NCI-H345 treated with DMSO at 0.1 percent for 48 hours (cell line): ENCODE measurements around the gene MAEL.

Source experiments
- DNase-seq: peaks from one replicate; lab custom pipeline; 2025; ENCODE audit not compliant: unreplicated experiment; lab: John Stamatoyannopoulos, UW

The MAEL gene

DNA sequence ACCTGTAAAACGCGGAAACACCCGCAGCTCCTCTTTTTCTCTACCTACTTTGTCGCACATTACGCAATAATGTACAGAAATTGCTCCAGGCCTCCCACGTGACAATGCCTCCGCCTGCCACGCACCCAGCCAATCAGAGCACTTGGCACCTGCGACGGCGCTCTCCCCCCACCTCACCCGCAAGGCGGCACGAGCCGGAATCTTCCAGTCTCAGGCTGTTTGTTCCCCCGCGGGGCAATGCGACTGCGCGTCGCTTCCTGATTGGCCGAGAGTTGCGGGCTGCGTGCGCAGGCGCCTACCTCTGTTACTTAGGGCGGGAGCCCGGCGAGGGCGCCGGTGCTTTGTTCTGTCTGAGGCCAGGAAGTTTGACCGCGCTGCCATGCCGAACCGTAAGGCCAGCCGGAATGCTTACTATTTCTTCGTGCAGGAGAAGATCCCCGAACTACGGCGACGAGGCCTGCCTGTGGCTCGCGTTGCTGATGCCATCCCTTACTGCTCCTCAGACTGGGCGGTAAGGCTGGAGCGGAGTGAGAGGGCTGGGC lies at the start of gene MAEL:
Gene MAEL, plus strand, starts transcription at position 307 of the 542 bp plus-strand sequence. Its CDS starts 73 bp downstream, at position 380.
- no peak for DNase-seq

DNA sequence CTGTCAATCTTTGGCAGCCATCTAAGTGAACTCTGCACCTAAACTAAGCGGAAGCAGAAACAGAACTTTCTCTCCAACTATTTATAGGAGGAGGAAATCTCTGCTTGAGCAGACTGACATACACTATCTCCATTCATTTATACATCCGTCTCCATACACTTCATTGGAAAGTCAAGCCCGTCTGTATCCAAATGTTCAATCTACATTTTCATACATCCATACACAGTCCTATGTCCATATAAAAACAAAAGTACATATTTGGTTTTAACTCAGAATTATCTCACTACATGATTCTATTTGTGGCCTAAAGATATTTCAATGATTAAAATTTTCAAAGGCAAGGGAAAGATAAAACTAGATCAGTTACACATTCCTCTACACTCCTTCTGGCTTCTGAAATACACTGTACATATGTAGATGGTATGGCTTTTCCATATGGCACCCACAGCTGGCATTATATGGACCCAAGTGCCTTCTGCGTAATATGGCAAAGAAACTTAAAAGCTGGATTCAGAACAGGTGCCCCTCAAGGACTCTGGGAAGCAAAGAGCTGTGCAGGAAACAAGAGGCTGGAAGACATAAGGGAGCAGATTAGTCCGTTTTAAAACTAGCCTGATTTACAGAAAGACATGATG lies 49.2 kb upstream of the MAEL start:
- DNase-seq: no peak

DNA sequence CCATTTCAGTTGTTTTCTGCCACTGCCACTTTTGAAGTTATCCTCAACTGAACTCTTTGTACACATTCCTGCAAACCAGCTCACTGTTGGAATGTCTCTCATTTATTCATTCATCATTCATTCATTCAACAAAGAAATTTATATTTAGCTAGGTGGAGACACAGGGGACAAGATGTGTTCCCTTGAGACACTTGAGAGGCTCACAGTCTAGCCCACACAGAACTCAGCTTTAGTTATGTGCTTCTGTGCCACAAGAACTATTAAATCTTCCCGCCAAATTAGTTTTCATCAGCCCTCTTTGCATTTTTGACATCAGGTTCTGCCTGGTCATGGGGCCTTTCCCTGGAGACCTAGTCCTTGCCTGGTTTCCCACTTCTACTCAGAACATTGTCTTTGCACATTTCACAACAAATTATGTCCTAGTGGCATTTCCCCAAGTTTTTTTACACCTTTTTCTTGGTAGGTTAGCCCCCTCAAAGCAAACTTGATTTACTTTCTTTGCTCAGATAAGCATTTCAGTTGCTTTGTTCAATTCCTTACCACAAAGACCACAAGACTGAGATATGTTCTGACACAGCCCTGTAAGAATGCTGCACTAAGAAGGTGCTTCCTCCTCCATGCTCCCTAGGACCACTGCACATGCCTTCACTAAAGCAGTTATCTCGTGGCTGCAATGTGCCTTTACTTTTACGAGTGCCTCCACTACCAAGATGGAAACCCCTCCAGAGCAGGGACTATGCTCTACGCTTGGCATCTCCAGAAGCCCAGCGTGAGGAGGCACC lies 44.7 kb upstream of the MAEL start:
- no peak for DNase-seq

DNA sequence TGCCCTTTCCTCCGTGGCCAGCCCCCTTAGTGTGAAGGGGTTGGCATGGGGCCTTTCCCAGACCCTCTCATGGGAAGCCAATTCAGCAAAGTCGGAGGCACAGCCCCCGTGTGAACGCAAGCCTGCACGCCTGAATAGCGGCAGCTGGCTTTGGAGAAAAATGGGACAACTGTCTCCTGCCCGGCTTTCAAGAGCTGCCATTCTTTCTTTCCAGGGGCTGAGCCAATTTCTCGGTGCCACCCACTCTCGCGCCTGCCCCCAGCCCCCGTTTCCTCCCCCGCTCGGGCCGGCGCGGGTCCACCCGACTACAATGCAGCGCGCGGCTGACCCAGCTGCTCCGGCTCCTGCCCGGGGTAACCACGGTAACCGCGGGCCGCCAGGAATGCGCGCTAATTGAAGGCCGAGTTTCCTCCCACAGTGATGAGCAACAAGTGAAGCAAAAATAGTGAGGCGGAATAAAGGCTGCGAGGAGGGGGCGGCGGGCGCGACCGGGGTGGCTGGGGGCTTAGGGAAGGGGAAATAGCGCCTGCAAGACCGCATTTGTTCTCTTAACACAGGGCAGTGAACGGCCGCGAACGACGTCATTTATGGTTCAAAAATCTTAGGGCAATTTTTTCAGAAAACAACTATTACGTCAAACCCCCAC lies 41.6 kb upstream of the MAEL start:
- peak; percentile 26 for DNase-seq

DNA sequence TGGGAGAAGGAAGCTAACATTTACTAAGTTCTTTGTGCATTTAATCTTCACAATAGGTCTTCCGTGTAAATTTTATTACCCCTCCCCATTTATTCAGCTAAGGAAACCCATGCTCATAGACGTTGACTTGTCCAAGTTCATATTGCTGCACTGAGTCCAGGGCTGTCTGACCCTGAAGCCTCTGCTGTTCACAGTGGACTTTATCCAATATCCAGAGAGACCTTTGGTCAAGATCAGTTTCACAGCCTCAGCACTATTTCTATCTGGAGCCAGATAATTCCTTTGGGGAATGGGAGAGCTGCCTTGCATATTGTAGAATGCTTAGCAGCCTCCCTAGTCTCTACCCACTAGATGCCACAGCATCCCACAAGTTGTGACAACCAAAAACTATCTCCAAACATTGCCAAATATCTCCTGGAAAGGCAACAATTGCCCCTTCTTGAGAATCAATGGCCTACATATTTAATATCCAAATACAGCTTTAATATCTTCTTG lies 40.2 kb upstream of the MAEL start:
- DNase-seq: no peak

DNA sequence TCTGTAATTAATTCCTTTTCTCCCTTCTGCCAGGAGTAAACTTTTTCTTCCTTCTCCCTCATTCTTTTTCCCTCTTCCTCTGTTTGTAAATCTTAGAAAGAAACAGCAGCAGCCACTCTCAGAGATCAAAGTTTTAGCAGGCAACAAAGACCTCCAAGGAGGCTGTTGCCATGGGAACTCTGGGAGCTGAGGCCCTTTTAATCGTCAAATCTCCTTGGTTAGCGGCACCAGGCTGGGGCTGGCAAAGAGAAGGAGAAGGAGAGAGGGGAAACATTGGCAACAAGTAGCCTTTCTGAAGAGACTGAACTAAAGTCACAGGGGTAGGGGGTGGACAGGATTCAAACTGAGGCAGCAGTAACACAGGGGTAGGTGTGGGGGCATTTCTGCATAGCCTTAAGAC lies 38.9 kb upstream of the MAEL start:
- no peak for DNase-seq

DNA sequence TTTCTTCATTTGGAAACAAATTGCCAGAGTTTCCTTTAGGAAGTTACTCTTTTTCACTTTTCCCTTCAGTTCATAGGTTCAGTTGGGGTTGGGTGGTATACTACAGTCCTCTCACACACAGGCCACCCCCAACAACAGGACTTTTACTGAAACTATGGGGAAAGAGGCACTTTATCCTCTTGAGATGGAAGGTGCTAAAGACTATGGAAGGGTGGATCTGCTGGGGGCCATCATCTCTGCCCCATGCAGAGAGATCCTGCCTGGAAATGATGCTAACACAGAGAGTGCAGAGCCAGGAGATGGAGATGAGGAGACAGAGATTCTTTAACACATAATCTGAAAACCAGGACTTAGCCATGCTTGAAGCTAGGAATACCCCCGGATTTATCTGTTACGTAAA lies 38.0 kb upstream of the MAEL start:
- DNase-seq: no peak

DNA sequence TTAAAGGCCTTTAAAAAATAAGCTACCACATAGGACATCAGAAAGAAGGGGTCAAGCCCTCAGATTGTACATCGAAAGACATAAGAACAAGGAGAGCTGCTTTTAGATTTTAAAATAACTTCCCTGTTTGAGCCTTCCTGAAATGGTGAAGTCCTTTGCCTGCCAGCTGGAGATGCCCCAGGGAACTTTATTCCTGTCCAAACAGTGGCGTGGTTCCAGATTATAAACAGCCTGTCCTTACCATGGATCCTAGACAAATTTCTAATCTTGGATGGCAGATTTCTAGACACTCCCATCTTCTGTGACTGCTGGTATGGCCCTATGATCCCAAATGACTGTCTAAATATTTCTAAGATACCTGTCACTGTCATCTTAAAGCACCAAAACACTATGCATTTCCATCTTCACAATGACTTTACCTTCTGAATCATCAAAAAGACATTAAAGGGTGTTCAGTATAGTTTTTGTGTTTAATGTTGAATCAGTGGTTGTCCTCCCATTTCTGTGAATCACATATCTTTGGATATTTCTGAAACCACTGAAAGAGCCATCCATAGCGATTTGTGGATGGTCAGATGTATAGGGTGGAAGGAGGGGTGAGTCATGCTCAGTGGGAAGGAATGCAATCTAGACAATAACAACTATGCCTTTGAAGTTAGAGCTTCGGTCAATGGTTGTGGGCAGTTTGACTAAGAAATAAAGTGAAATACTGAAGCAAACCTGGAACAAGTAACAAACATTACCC lies 36.9 kb upstream of the MAEL start:
- DNase-seq: no peak

DNA sequence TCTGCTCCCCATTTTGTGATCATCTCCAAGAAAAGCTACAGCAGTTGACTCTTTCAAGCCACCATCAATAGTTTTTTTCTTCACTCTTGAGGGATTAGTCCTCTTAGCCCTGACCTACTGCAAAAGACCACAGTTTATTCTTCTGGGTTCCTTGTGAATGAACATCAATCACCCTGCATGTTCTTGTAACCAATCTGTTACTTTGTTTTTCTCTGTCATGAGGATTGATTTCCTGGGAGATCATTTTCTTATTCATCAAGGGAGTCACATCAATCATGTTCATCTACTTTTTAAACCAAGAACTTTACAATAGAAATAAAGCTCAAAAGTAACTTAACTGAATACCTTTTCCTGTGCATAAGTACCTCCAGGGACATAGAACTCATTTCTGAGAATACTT lies 35.6 kb upstream of the MAEL start:
- DNase-seq: no peak

DNA sequence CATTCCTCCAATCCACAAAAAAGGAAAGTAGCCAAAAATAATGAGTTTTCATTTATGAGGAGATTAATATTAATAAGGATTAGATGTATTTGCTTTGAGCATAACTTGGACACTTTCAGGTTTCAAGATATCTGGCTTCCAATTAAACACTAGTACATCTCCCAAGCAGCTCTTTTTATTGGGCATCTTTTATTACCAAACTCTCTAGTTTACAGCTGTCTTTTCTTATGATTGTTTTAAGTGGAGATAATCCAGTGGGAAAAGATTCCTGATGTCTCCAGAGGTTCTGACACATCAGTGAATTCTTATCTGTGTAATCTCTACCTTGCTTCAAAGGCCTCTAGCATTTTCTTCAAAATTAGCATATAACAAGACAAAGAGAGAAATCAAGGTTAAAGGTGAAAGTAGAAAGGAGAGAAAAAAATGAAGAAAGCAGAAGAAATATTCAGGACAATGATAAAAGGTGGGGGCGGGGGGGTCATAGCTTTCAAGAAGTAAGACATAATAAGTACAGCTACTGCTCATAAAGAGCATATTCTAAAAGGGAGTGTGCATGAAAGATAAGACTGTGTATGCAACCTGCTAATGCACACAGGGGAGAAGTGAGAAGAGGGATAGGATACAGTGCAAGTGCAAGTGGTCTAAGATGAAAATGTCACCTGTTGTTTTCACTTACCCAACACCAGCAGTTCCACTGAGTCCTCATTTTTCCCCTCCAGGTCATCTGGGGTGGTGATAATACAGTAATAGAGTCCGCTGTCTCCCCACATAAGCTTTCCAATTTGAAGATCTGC lies 32.8 kb upstream of the MAEL start:
- no peak for DNase-seq

DNA sequence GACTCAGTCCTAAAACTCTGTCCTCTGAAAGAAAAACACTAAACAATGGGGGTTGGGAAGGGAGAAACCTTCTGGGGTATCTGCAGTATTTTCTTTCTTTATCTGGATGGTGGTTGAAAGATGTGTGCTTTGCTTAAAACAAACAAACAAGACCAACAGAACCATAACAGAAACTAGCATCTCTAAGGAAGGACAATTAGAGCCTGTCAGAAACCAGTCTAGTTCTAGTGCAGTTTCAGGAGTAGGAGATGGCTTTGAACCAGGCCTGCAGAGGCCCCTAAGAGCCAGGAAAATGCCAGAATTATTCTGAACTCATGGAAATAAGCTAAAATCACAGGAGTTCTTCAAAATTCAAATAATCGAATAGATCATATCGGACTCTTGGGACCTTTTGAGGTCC lies 32.2 kb upstream of the MAEL start:
- no peak for DNase-seq

DNA sequence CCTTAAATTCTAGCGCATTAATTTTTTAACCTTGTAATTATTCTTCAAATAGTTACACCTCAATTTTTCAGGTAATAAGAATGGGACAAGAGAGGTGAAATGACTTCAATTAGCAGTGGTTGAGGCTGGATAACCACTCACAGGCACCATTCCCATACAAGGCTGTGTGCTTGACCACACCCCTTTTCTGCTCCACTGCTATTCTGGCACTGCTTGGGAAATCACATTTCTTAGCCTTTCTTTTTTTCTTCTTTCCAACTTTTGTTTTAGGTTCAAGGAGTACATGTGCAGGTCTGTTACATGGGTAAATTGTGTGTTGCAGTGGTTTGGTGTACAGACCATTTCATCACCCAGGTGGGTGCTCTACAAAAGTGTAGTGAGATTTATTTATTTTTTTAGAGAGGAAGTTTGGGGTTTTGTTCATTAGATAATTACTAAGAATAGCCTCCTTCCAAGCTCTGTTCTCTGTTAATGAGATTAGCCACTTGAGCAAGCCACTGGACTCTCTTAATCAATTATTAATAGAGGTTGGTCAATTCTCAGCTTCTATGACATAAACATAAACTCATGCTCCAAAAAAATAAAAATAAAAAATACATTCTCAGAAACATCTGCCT lies 28.1 kb upstream of the MAEL start:
- no peak for DNase-seq

DNA sequence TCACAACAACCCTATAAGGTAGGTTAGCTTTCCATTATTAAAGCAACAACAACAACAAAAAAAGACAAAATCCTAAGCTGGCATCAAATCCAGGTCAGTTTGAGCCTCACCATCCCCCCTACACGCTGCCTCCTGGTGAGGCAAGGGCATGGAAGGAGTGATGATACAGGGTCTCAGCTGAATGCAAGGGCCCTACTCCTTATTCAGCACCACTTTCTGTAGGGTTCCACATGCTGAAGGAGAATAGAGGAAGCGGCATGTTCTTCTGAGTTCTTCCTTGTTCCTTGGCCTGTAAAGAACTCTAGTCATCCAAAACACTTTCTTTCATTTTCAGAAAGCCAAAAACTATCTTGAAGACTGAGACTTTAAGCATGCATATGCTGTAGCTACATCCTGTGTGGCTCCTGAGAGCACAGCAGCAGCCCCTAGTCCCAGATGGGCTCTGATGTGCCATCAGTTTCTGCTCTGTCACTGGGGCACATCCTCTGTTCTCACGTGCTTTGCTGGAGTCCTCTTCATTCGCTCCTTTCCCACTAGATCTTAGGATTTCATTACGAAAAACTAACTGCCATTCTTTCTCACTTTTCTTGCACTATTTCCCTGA lies 19.9 kb upstream of the MAEL start:
- no peak for DNase-seq

DNA sequence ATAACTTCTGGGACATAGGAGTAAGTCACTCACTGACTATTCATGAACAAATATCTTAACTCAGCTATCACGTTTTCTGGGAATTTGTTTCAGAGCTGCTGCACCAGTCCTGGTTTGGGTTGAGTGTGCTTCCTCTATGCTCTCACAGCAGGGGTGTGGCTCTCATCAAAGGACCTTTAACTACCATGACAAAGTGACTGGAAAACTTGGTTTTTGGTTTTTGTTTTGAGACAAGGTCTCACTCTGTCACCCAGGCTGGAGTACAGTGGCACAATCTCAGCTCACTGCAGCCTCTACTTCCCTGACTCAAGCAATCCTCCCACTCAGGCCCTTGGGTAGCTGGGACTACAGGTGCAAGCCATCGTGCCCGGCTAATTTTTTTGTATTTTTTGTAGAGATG lies 17.8 kb upstream of the MAEL start:
- no peak for DNase-seq

DNA sequence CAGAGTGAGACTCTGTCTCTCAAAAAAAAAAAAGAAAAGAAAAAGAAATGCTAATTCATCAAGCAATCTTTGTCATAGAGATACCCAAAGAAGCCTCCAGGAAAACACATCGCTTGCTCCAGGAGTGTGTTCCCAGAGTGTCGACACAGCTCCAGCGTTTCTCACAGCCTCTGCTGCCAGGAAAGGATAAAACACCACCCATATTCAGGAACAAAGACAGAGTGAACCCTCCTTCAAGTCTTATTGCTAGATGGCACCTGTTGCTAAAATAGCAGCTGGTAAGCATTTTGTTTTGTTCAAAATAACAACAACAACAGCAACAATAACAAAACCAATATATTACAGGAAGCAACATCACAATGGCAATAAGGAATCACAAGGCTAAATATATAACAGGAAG lies 16.9 kb upstream of the MAEL start:
- peak; percentile 34 for DNase-seq

DNA sequence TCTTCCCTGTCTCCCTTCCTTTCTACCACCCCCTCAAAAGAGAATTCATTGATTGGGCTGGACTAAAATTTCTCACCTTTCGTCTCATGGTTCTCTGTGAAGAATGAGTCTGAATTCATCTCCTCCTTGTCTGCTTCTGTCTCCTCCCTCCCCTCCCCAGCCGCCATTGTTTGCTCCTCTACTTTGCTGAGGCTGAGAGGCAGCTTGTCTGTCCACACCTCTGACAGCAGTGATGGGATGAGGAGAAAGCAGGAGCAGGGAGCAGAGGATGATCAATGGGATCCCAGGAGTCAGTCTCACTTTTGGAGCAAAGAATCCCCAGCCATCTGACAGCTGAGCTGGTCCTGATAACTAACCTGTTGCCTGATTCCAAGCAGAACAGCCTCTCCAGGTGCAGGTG lies 16.3 kb upstream of the MAEL start:
- peak; percentile 54 for DNase-seq

DNA sequence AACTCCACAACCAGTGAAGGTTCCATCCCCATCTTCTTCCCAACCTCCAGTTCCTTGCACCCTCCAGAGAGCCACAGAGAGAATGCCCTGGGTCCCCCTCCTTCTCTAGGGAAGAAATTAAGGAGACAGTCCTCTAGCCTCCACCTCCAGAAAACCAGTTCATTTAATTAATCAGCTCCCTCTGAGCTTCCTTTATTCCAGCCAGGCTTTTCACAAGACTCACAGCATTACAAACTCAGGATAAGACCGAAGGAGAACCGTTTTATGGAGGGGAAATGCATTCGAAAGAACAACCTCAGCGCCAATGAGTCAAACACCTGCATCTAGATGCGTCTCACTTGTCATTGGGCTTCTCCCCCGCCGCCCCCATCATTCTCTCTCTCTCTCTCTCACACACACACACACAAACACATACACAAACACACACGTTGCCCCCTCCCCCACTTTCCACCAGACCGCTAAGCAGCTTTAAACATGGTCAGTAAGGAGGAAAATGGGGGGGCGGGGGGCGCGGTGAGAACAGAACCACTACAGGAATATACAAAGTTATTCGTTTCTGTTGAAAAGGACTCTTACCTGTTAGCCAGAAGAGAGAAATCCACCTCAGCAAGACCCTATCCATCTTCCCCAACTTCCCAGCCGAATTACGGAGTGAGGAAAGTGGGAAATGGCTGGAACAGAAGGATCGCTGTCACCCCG lies 14.3 kb upstream of the MAEL start:
- peak; percentile 17 for DNase-seq

DNA sequence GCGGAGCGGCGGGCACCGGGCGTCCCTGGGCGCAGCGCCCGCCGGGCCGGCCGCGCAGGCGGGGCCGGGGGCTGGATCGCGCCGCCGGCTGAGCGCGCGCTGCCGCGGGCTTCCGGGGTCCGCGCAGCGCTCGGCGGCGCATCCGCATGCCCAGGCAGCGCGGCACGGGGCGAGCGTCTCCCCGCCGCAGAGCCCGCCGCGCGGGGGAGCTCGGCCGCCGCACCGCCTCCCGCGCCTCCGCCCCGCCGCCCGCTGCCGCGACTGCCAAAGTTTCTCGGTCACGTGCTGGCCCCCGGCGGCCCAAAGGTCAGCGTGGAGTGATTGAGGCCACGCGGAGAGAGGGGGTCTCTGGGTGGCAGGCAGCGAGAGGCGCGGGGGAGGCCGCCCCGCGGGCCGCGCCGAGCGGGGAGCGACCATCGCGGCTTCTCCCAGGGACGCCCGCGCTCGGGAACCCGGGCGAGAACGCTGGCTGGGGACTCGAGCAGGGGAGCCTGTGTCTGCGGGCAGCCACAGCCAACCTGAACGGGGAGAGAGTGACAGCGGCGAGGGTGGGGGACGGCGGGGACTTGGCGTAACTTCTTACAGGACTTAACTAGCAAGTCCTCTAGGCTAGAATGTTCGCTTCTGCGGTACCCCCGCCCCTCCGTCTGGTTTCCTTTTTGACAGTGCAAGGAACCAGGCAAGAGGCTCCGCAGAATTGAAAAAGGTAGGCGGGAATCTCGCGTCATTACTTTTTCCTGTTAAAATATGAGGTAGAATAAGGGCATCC lies 13.5 kb upstream of the MAEL start, which contains the start of gene ILDR2:
Gene ILDR2, minus strand, starts transcription at position 180 of the 769 bp plus-strand sequence. CDS start 272 bp downstream, outside the sequence.
- DNase-seq: no peak
